ENCODE results near the gene DNAH11. TPM values are rescaled to one million over a fixed set of nuclear protein-coding genes. Genes with fewer than 3 reads are reported as not detected.

DNAH11 gene
- total RNA-seq, 1 donor from 2014 or later = 0.13 TPM

DNA sequence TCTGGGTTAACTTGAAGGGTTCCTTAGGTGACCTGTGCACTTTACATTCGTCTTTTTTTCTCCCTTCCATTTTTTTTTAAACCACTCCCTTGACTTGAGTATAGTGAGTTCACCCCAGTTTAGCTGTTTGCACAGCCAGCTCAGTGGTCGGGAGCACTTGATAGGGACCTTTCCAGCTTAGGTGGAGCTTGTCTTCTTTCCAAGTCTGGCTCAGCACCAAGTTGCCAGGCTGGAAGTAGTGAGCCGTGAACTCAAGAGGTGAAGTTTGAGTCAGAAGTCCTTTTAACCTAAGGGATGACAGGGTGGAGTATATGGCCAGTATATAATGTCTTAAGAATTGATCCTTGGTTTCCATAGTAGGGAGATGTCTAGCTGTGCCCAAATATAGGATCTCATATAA lies 7.2 kb downstream of the DNAH11 start:
- peaks cover 8% of the 10 kb centered on the region for H3K27me3 Mint-ChIP-seq (ENCODE audit: insufficient read depth, low read depth)
- no peak overlapping the region for H3K27ac Mint-ChIP-seq

DNA sequence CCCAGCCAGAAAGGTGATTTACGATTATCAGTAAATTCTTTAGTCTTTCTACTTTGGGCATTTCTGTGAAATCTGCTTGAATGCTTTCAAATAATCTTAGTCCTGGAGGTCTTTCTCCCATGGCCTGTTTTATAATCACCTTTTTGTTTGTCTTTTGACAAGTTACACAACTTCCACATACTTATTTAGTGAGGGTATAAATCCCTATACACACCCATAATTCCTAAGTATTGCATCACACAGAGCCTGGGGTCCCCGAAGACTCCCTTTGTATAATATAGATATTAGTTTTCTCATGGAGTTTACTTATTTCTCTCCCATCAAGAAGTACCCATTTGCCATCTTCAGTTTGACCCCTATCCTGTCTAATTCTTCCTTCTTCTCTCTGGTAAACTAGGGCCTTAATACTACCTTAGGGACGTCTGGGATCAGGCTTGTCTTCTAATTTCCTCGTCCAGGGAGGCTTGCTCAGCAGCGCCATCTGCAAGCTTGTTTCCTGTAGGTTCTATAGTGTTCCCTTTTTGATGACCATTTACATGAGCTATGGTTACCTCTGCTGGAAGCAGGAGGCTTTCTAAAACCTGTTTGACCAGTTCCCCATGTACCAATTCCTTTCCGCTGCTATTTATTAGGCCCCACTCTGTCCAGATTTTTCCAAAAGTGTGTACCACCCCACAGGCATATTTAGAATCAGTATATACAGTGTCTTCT lies 8.1 kb downstream of the DNAH11 start:
- no peak overlapping the region for H3K9ac ChIP-seq
- H3K27ac ChIP-seq = no peak overlapping the region
- no peaks in the 10 kb centered on the region for H3K79me2 ChIP-seq (ENCODE audit: low read depth)
- no peaks in the 10 kb centered on the region for H3K36me3 Mint-ChIP-seq
- H3F3A ChIP-seq (ENCODE audit: low read depth) = no peaks in the 10 kb centered on the region
- no peak overlapping the region for H2AFZ ChIP-seq (replicated peaks)
- H3K4me3 Mint-ChIP-seq = no peak overlapping the region
- H4K20me1 ChIP-seq (ENCODE audit: low read depth) = no peaks in the 10 kb centered on the region
- peak; percentile 12 for DNase-seq (ENCODE audit: low spot score)
- peaks cover 12% of the 10 kb centered on the region for H3K27me3 Mint-ChIP-seq (ENCODE audit: insufficient read depth, low read depth)
- no peak overlapping the region for H3K27ac Mint-ChIP-seq
- peaks cover 3% of the 10 kb centered on the region for H3K4me1 Mint-ChIP-seq
- no peak overlapping the region for H3K4me2 ChIP-seq
- no peak overlapping the region for H3K4me3 ChIP-seq
- H3K9me3 Mint-ChIP-seq = peaks cover 4% of the 10 kb centered on the region
- no peaks in the 10 kb centered on the region for H3K36me3 ChIP-seq
- no peaks in the 10 kb centered on the region for H3K4me1 ChIP-seq
- peaks cover 6% of the 10 kb centered on the region for H3K27me3 ChIP-seq
- TF ChIP-seq EZH2 (IDR thresholded peaks at IDR 0.05) = no peak
- TF ChIP-seq, protein P1, sequence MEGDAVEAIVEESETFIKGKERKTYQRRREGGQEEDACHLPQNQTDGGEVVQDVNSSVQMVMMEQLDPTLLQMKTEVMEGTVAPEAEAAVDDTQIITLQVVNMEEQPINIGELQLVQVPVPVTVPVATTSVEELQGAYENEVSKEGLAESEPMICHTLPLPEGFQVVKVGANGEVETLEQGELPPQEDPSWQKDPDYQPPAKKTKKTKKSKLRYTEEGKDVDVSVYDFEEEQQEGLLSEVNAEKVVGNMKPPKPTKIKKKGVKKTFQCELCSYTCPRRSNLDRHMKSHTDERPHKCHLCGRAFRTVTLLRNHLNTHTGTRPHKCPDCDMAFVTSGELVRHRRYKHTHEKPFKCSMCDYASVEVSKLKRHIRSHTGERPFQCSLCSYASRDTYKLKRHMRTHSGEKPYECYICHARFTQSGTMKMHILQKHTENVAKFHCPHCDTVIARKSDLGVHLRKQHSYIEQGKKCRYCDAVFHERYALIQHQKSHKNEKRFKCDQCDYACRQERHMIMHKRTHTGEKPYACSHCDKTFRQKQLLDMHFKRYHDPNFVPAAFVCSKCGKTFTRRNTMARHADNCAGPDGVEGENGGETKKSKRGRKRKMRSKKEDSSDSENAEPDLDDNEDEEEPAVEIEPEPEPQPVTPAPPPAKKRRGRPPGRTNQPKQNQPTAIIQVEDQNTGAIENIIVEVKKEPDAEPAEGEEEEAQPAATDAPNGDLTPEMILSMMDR (IDR thresholded peaks at IDR 0.05) = peak; percentile 31
- H3K9me3 ChIP-seq (ENCODE audit: low read depth) = no peaks in the 10 kb centered on the region

More for the DNA sequence above, 7.2 kb downstream of the DNAH11 start:
- H3F3A ChIP-seq (ENCODE audit: low read depth) = no peaks in the 10 kb centered on the region
- H3K27me3 ChIP-seq = peaks cover 15% of the 10 kb centered on the region
- no peaks in the 10 kb centered on the region for H3K9me3 ChIP-seq (ENCODE audit: low read depth)
- TF ChIP-seq, protein P1 (IDR thresholded peaks at IDR 0.05) = no peak
- no peak for TF ChIP-seq EZH2phosphoT487 (IDR thresholded peaks at IDR 0.05)
- no peak for TF ChIP-seq EZH2 (IDR thresholded peaks at IDR 0.05)
- no peaks in the 10 kb centered on the region for H4K20me1 ChIP-seq (ENCODE audit: low read depth)
- no peaks in the 10 kb centered on the region for H3K36me3 ChIP-seq
- H3K9ac ChIP-seq = no peak overlapping the region
- no peak for DNase-seq (ENCODE audit: low spot score)
- no peaks in the 10 kb centered on the region for H3K79me2 ChIP-seq (ENCODE audit: low read depth)
- no peak overlapping the region for H3K4me3 Mint-ChIP-seq
- no peak overlapping the region for H3K4me3 ChIP-seq
- no peak overlapping the region for H3K4me2 ChIP-seq
- peaks cover 2% of the 10 kb centered on the region for H3K9me3 Mint-ChIP-seq
- H3K36me3 Mint-ChIP-seq = no peaks in the 10 kb centered on the region
- no peaks in the 10 kb centered on the region for H3K4me1 ChIP-seq
- H3K4me1 Mint-ChIP-seq = peaks cover 3% of the 10 kb centered on the region
- no peak overlapping the region for H2AFZ ChIP-seq (replicated peaks)
- no peak overlapping the region for H3K27ac ChIP-seq

DNA sequence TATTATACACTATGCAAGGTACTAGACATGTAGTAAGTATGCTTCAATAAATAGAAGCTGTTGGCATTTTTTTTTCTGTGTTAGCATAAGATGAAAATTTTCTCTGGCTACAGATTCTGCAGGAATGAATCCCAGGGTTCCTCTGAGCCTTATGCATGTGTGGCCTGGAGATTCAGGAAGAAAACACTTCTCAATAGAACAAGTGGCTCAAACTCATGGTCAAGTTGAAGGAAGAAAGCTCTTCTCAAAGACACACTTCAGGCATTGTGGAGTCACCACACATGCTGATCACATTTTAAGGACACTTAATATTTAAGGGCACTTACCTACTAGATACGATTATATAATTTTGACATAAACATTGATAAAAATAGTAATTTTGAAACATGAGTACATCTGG lies 19.5 kb downstream of the DNAH11 start:
- Histone ChIP-seq H3F3A (ENCODE audit: low read depth) (no peaks in the 10 kb centered on the region), H4K20me1 (ENCODE audit: low read depth) (no peaks in the 10 kb centered on the region), H3K9ac (no peak overlapping the region), H3K4me2 (no peak overlapping the region), H3K79me2 (ENCODE audit: low read depth) (no peaks in the 10 kb centered on the region), H3K4me3 (no peak overlapping the region), H3K4me1 (no peaks in the 10 kb centered on the region), H3K36me3 (no peaks in the 10 kb centered on the region), H3K27me3 (no peaks in the 10 kb centered on the region), H2AFZ (replicated peaks) (no peak overlapping the region), H3K27ac (no peak overlapping the region), H3K9me3 (ENCODE audit: low read depth) (no peaks in the 10 kb centered on the region)
- Mint-ChIP-seq H3K4me3 (no peak overlapping the region), H3K9me3 (no peaks in the 10 kb centered on the region), H3K36me3 (no peaks in the 10 kb centered on the region), H3K27ac (no peak overlapping the region), H3K4me1 (no peaks in the 10 kb centered on the region), H3K27me3 (ENCODE audit: insufficient read depth, low read depth) (no peaks in the 10 kb centered on the region)
- TF ChIP-seq, protein P1 (IDR thresholded peaks at IDR 0.05) = no peak
- DNase-seq (ENCODE audit: low spot score) = no peak

Measured in neural progenitor cell (in vitro differentiated cells).